HG02642 (cell line): ENCODE data around the gene GRIK4.

Experiments
- ATAC-seq: cut with Tn5 transposase; IDR thresholded peaks from one replicate; pipeline ENCODE4 v1.9.1; 2021; ENCODE audit warnings: mild to moderate bottlenecking; ENCODE audit not compliant: unreplicated experiment, poor library complexity

The GRIK4 gene

DNA sequence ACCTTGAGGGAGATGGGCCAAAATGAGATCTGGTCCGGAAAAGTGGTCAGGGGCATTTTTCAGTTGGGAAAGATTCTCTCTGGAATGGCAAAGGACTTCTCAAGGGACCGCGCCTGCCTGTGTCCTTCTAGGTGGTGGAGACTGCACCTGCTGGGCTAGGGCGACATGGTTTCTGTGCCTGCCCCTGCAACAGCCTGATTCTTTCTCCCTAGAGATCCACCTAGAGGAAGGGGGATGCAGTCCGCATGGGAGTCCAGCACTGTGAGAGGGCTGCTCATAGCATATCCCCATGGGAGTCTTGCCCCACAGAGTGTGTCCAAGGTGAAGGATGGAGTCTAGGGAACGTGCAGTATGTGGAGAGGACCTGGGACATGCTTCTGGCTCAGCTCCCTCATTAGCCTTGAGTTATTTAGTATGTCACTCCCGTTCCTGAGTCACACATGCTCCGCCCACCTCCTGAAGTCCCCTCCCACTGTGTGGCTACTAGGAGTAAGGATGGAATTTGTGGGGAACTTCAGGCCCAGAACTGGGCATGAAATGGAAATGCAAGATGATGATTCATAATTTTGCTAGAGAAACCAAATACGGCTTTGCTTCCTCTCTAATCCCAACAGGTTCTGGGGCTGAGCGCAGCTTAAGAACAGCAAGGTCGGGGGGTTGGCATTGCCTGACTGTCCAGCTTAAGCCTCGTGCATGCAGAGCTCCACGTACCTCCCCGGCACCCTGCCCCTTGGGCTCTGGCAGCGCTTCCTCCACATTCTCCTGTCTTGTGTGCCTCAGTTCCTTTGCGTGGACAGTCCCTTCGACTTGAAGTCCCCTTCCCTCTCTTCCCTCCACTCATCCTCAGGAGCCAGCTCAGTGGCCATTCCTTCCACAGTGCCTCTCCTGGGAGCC is 35.0 kb downstream of the GRIK4 start:
- no peak for ATAC-seq

DNA sequence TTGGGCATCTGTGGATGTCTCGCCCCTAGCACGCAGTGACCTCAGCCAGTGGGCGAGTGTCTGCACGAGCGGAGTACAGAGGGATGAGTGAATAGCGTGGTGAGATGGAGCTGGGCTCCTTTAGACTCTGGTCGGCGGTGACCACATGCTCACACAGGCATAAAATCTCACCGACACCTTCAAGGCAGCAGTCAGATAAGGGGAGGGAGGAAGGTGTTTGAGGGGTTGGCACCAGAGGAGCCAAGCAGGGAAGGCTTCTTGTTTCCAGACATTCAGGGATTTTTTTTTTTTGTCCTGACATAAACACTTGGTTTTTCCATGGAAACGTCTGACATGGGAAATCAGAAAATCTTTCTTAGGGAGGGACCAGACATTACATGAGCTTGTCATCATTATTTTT is 35.8 kb downstream of the GRIK4 start:
- ATAC-seq: no peak

DNA sequence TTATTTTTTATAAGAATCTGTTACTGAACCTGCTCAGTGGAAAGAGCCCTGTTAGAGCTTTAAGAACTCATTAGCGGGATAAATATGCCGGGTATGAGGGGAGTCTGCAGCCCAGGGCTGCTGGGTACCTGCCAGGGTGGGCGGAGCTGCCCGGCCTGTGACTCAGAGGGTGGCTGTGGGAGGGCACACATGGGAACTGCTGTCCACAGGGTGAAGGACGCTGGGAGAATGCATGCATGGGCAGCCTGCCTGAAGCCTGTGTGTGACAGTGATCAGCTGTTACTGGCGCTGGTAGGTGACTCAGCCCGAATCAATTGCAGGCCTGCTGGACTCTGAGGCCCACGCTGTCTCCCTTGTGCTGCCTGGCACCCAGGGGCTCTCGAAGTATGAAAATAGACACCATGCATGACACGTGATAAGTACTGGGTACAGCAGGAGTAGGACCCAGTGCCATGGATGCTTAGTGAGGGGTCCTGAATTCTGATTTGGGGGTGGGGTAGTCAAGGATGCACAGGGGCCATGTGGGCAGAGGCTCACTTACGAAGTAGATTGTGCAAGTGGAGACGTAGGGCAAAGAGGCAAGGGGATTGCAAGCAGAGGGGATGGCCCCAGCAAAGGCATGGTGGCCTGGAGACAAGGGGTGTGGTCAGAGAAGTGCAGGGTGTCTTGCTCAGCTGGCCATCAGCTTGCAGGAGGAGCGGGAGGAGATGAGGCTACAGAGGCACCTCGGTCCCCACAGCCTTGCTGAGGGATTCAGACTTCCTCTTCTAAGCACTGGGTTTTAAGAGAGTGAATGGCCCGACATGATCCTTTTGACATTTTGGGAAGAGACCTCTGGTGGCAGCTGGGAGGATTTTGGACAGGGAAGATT is 36.5 kb downstream of the GRIK4 start:
- ATAC-seq: no peak

DNA sequence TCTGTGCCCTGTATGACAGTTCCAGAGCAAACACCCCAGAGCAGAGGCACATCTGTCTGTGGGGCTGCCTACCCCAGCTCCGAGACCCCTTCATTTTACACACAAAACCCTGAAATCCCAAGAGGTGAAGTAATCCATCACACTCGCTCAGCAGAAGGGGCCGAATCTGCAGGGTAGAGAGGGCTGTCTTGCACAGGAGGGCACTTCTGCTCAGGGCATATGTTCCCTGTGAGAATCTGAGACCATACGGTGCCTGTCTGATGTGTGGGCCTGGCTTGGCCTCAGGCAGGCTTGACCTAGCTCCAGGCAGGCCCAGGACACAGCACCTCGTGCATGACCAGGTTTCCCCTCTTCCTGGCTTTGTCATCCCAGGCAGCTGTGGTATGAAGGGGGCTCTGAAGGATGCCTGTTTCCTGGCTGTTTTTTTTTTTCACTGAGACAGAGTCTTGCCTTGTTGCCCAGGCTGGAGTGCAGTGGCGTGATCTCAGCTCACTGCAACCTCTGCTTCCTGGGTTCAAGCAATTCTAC is 37.2 kb downstream of the GRIK4 start:
- ATAC-seq: no peak

DNA sequence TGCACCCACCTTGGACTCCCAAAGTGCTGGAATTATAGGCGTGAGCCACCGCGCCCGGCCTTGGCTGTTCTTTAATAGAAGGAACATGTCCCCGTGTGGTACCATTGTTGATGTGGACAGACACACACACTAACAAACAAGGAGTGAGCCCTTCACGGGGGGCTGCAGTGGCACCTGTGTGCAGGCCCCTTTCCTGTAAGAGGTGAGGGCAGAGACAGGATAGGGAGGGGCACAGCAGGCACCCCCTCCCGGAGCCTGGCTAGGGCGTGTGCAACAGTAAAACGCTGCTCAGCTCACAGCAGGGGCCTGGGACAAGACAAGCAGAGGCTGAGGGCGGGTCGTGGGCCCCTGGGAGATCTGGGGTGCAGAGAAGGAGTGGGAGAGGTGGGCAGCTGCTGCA is 37.8 kb downstream of the GRIK4 start:
- ATAC-seq: no peak

DNA sequence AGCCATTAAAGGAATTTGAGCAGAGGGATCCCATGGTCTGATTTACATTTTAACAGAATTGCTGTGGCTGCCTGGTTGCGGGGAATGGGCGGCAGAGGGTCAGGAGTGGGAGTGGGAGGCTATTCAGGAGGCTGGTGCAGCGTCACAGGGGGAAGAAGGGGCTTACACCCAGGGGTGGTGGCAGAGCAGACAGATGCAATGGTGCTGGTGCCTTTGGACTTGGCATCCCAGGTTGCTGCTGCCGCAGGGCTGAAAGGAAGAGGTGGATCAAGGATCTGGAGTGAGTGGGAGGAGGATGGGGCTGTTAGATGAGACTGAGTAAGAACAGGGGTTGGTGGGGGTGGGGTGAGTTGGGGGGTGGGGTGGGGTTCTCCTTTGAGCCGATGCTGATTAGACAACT is 38.5 kb downstream of the GRIK4 start:
- no peak for ATAC-seq

DNA sequence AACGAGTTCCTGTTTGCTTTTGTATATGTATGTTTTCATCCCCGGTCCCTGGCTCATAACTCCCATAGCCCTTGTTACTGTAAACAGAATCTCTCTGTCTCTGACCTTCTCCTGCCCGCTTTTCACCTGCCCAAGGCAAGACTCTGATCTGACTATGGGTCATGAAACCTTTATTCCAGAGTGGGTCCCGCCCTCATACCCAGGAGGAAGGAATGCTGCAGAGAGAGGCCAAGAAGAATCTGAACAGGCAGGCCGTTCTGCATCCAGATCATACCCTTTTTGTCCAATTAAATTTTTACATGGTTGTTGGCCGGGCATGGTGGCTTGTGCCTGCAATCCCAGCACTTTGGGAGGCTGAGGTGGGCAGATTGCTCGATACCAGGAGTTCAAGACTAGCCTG is 39.6 kb downstream of the GRIK4 start:
- no peak for ATAC-seq

DNA sequence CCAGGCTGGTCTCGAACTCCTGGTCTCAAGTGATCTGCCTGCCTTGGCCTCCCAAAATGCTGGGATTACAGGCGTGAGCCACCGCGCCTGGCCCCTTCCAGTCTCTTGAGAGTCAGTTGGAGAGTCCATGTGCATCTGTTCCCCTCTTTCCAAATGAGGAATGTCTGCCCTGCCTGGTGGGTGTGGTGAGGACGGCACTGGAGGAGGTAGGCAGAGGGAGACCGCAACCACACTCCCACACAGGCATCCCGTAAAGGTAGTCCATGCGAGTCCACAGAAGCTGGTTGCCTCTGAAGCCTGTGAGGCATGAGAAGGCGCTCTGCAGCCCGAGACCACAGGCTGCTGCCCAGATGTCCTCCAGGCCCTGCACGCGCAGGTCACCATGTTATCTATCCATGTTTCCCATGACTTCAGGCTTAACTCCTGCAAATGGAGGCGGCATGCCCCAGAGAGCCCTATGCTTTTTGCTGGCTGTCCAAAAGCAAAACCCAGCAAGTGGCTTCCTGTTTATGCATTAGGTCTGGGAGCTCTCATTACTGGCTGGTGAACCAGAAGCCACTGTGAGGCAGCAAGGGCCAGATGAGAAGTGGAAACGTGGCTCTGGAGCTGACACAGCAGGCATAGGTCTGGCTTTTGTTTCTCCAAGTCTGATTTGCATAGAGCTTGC is 43.4 kb downstream of the GRIK4 start:
- ATAC-seq: no peak

DNA sequence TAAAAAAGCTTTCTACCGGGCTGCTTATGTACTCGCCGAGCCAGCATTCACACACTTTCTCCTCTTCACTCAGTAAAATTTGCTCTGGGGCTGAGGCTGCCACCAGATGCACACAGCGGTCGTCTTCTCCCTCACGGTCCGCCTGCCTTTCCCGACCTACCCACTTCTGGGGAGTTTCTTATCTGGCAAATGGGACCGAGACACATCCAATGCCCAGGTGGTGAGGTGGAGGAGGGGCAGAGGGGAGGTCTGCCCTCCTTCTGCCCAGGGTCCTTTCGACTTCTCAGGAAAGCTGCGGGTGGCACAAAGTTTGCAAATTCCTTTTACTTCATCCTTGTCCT is 43.9 kb downstream of the GRIK4 start:
- no peak for ATAC-seq

DNA sequence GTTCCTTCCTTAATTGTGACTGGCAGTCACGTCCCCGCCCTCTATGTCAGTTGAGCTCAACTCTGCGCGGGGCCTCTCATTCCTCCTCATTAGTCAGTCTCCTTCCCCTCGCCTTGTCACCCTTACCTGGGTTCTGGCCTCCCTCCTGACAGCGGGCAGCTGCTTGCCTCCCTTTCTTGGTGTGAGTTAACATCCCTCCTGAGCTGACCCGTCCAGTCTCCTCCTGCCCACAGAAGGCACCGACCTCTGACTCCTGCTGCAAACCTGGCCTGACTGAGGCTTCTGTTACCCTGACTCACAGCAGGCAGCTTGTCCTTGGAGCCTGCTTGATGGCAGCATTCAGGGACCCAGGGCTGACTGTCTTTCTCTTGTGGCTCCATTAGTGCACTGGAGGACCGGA is 45.2 kb downstream of the GRIK4 start:
- no peak for ATAC-seq

DNA sequence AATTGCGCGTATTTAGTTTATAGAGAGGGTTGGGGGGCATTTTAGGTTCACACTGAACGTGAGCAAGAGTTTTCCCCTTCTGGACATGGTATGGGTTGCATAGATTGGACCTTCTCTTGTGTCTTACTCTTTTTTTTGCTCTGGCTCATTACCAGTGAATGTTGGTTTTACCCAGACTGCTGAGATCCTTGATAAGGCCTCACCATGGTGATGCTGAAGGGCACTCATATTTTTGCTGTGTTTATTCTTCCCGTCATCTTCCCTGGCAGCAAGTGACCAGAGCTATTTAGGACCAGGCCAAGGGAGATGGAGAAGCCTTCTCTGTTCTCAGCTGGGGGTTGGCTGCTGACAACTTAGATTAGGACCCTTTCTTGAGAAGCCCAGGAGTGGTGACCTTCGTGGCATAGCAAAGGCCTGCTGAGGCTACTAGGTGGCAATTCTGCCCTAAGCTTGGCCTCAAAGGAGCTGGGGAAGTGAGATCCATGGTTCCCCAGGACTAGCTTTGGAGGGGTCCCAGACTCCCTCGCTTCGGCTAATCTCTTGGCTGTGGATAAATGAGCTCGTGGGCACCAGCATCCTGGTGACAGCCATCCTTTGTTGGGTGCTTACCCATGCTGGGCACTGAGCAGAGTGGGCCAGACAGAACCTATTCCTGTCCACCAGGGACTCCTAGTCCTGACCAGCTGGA is 47.3 kb downstream of the GRIK4 start:
- ATAC-seq: no peak

DNA sequence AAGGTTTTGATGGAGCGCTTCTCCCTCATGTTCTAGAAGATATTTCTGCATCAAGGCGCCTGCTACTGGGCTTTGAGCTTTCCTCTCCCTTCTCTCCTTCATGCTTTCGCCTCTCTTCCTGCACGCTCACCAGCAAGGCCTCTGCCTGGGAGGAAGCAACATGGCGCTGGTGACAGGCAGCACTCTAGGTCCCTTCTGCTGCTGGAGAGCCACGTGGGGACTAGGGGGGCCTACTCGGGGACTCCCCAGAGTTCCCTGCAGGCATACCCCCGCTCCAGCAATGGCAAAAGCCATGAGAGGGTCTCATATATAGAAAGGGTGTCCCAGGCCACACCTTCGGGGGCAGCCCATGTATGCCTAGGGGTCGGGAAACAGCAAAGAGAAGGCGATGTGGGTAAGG is 49.7 kb downstream of the GRIK4 start:
- ATAC-seq: no peak

DNA sequence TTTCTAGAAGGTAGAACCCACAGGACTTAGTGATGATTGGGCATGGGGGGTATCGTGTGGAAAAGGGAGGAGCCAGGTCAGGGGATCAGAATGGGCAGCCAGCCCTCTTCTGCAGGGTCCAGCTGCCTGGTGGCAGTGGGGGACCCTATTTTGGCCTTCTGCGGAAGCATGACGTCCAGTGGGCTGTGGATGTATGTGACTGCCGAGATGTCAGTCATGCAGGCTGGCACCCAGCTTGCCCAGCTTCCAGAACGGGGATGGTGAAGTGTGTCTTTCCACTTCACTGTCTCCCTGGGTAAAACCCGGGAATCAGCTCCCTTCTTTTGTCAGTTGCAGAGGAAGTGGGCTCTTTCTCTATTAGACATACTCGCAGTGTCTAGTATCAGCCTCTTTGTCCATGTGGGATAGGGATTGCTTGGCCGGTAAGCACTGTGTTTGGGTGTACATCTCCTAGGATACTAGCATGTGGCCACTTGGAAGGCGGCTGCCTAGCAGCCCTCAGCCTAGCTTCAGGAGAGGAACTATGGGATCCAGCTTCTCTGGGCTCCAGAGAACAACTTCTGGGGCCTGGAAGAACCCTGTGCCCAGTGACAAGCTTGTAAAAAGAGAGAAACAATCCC is 51.4 kb downstream of the GRIK4 start:
- ATAC-seq: no peak

DNA sequence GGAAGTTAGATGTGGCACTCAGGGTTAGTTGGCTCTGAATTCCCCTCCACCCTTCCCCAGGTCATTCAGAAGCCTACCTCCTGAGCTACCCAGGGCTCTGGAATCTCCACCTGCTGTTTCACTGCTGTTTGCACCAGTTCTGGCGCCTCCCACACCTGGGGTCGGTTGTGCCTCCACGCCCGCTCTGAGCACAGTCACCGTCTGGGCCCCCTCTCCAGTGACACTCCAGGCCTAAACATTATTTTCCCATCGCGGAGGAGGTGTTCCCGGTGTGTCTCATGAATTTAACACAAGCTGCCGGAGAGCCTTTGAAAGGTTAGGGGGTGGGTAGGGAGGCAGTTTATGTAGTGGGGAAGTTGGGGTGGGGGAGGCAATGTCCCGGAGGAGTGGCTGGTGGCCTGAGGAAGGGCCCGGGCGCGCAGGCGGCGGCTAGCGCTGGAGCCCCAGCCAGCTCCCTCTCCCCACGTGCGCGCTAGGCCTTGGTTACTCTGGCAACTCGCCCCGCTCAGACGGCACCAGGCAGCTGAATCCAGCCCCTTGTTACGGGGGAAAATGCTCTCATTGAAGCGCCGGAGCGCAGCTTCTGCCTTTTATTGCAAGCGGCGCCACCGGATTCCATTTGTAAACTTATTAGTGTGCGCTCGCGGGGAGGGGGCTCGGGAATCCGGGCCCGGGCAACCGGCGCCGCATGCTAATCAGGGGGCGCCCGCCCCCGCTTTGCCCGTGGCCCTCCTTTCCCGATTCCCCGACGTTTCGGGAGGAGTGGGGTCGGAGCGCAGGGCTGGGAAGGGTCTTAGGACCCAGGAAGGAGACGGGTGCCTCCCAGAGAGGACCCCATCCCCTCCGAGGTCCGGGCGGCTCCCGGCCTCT is 52.4 kb downstream of the GRIK4 start:
- no peak for ATAC-seq

DNA sequence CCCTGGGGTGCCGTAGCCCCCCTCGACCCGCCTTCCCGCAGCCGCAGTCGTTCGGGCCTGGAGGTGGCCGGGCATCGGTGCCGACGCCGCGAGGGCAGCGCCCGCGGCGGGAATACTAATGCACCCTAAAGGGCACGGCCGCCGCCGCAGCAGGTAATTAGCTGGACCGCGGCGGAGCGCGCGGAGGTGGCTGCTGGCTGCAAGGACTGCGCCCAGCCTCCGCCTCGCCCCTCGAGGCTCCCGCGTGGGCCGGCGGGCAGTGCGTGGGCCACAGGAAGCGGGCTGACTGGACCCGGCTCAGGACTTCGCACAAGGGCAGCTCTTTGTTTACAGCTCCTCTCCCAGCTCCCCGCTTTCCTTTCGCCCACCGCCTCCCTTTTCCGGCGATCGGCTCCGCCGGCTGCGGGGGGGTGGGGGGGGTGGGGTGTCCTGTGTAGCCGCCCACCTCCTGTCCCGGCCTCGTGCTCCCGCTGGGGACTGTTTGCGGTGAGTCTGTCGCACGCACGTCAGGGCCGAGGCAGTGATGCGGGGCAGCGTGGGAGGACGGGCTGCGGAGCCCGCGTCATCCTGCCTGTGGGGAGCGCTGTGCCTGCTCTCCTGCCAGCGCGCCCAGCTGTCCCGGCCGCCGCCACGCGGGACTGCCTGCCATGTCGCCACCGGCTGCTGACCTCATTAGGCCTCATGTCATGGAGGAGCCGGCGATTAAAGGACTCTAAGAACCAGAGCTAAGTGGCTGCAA is 53.2 kb downstream of the GRIK4 start:
- ATAC-seq: peak; percentile 66

DNA sequence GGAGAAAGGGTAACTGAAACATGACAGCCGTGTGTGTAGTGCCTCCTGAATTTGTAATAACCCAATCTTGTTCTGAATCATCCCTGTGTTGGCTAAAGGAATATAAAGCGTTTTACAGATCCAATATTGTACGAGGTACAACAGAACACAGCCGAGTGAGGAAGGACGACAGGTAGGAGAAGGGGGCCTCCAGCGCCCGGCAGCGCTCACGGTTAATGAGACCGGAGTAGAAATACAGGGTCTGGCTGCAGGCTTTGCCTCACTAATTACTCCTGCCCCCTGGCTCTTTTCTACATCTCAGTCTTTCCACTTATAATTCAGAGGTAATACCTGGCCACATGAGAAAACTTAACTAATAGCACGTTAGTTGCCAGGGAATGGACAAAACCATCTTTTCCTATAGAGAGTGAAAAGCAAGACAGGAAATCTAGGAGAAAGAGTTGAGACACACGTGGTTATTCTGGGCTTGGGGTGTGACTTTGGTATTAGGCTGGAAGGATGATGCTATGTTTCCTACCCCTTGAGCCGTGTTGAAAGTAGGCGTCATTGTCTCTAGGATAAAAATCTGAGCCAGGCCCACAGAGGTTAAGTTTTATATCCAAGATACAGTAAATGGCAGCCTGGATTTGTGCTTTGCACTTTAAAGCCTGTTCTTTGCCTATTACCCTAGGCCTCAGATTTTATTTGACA is 54.1 kb downstream of the GRIK4 start:
- ATAC-seq: peak; percentile 7

DNA sequence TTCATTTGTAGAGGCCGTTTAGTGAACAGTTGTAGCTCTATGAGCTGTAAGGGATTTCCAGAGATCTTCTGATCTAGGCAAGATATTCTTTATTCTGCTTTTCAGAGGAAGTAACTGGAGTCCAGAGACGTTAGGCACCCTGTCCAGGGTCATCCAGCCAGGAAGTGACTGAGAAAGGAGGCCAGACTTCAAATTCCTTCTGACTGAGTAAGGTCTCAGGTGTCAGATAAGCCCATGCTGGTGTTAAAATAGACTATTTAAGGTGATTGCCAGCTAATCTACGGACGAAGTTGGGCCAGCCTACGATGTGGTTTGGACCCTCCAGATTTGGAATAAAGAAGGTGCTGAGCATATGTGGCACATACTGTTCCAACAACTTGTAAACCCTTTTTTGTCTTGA is 54.6 kb downstream of the GRIK4 start:
- no peak for ATAC-seq
